Measurements from ENCODE around the gene RPRML. TPM values are rescaled to one million over a fixed set of nuclear protein-coding genes. Genes with fewer than 3 reads are reported as not detected.

The RPRML gene
- total RNA-seq, 2 experiments from 2014 or later: not detected

DNA sequence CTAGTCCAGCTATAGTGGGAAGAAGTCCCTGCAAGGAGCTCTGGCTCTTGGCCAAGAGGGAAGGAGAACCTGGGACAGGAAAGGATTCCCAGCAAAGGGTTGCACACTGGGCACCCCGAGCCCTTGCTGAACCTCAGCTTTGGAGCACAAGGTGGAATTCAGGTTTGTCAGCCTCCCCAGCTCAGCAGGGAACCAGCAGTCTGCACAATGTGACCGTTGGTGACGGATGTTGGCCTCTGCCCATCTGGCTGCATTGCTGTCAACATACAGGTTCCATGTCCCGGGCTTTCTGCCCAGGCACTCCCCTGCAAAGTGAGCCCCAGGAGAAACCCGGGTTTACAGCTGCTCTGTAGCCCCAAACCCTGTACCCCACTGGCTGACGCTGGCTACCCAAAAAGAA lies 6.7 kb downstream of the RPRML start:
- peaks cover 27% of the 10 kb centered on the region for H3K27me3 Mint-ChIP-seq
- H3K27me3 ChIP-seq (ENCODE audit: control insufficient read depth in 1 of 2, insufficient read depth in 2 of 2, low read length in 2 of 2): peaks cover 8 to 9% of the 10 kb centered on the region in 2 experiments
- CTCF ChIA-PET: no interaction called here
- ATAC-seq (ENCODE audit: poor library complexity) (no peak), DNase-seq (no peak)
- no peaks in the 10 kb centered on the region for H3K4me1 Mint-ChIP-seq (ENCODE audit: low read depth)
- H3K4me3 Mint-ChIP-seq: no peak overlapping the region
- H3K4me3 ChIP-seq (ENCODE audit: low read length): no peak overlapping the region
- H3K27ac Mint-ChIP-seq: no peak overlapping the region
- H3K9me3 Mint-ChIP-seq: no peaks in the 10 kb centered on the region
- H3K4me1 ChIP-seq (ENCODE audit: insufficient read depth, low read length): no peaks in the 10 kb centered on the region
- POLR2A ChIA-PET: no interaction called here
- H3K27ac ChIP-seq (ENCODE audit: low read depth in 1 of 2, low read length in 2 of 2): no peak overlapping the region
- H3K36me3 ChIP-seq (ENCODE audit: insufficient read depth, low read length): peaks cover 4% of the 10 kb centered on the region
- H3K9me3 ChIP-seq (ENCODE audit: control insufficient read depth in 1 of 2, insufficient read depth in 1 of 2, low read length in 2 of 2): no peaks in the 10 kb centered on the region
- H3K36me3 Mint-ChIP-seq (ENCODE audit: low read depth): peaks cover 10% of the 10 kb centered on the region
- TF ChIP-seq, protein P1, sequence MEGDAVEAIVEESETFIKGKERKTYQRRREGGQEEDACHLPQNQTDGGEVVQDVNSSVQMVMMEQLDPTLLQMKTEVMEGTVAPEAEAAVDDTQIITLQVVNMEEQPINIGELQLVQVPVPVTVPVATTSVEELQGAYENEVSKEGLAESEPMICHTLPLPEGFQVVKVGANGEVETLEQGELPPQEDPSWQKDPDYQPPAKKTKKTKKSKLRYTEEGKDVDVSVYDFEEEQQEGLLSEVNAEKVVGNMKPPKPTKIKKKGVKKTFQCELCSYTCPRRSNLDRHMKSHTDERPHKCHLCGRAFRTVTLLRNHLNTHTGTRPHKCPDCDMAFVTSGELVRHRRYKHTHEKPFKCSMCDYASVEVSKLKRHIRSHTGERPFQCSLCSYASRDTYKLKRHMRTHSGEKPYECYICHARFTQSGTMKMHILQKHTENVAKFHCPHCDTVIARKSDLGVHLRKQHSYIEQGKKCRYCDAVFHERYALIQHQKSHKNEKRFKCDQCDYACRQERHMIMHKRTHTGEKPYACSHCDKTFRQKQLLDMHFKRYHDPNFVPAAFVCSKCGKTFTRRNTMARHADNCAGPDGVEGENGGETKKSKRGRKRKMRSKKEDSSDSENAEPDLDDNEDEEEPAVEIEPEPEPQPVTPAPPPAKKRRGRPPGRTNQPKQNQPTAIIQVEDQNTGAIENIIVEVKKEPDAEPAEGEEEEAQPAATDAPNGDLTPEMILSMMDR (IDR thresholded peaks at IDR 0.05): no peak
- intact Hi-C loops (cut with DNase I, micrococcal nuclease): no loop called here

DNA sequence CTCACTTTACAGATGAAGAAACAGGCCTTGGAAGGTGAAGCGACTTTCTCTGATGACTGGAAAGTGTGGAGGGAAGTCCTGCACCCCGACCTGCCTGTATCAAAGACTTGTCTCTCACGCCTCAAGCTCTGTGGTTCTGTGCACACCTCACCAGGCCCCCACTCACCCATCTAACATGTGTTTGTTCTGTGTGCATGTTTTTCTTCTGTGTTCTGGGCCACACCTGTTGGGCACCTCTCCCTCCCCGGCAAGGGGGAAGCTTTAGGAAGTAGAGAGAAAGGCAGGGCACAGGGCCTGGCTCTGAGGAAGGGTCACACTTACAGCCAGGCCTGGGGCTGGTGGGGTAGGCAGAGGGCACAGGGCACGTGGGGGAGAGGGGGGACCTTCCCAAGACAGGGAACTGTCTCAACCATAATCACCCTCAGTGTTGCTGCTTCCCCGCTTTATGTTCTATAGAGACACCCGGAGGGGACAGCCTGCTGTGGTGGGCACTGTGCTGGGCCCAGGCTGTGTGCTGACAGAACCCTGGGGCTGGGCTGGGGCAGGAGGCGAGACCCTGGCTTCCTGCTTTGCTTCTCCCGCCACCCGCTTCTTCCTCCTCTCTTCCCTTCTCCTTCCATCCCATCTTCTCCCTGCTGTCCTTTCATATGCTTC lies 7.3 kb downstream of the RPRML start:
- ChIA-PET CTCF (no interaction called here), POLR2A (no interaction called here)
- ATAC-seq (ENCODE audit: poor library complexity) (no peak), DNase-seq (no peak)
- no peak overlapping the region for H3K4me3 ChIP-seq (ENCODE audit: low read length)
- Mint-ChIP-seq H3K4me1 (ENCODE audit: low read depth) (no peaks in the 10 kb centered on the region), H3K27ac (no peak overlapping the region), H3K36me3 (ENCODE audit: low read depth) (peaks cover 16% of the 10 kb centered on the region), H3K4me3 (no peak overlapping the region), H3K9me3 (no peaks in the 10 kb centered on the region), H3K27me3 (peaks cover 22% of the 10 kb centered on the region)
- H3K27me3 ChIP-seq (ENCODE audit: control insufficient read depth in 1 of 2, insufficient read depth in 2 of 2, low read length in 2 of 2): peaks cover 3% of the 10 kb centered on the region in 2 experiments
- no peaks in the 10 kb centered on the region for H3K4me1 ChIP-seq (ENCODE audit: insufficient read depth, low read length)
- H3K9me3 ChIP-seq (ENCODE audit: control insufficient read depth in 1 of 2, insufficient read depth in 1 of 2, low read length in 2 of 2): no peaks in the 10 kb centered on the region
- intact Hi-C loops (cut with DNase I, micrococcal nuclease): no loop called here
- H3K27ac ChIP-seq (ENCODE audit: low read depth in 1 of 2, low read length in 2 of 2): no peak overlapping the region
- TF ChIP-seq, protein P1 (IDR thresholded peaks at IDR 0.05): no peak
- H3K36me3 ChIP-seq (ENCODE audit: insufficient read depth, low read length): peaks cover 4% of the 10 kb centered on the region

DNA sequence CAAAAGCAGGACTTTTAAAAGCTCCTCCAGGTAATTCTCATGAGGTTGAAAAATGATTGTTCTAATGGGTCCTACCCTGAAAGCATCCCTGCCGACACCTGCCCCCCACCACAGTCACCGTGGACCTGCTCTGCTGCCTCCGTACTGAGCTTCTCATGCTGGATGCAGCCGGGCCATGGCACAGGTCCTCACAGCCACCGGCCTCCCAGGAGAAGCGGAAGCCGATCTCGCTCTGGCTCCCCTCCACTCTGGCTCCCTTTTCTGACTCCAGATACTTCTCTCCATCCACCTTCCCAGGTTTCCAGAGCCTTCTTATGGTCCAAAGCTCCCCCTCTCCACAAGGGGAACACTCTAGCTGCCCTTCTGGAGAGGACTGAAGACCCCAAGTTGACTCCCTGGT lies 10.2 kb downstream of the RPRML start:
- H3K4me1 ChIP-seq (ENCODE audit: insufficient read depth, low read length): no peaks in the 10 kb centered on the region
- H3K9me3 ChIP-seq (ENCODE audit: control insufficient read depth in 1 of 2, insufficient read depth in 1 of 2, low read length in 2 of 2): no peaks in the 10 kb centered on the region
- peaks cover 0 to 4% of the 10 kb centered on the region in 2 experiments for H3K27me3 ChIP-seq (ENCODE audit: control insufficient read depth in 1 of 2, insufficient read depth in 2 of 2, low read length in 2 of 2)
- Mint-ChIP-seq H3K27me3 (peaks cover 21% of the 10 kb centered on the region), H3K4me1 (ENCODE audit: low read depth) (no peaks in the 10 kb centered on the region), H3K27ac (no peak overlapping the region), H3K4me3 (no peak overlapping the region), H3K9me3 (no peaks in the 10 kb centered on the region), H3K36me3 (ENCODE audit: low read depth) (peaks cover 17% of the 10 kb centered on the region)
- H3K36me3 ChIP-seq (ENCODE audit: insufficient read depth, low read length): peaks cover 4% of the 10 kb centered on the region
- no peak overlapping the region for H3K4me3 ChIP-seq (ENCODE audit: low read length)
- H3K27ac ChIP-seq (ENCODE audit: low read depth in 1 of 2, low read length in 2 of 2): no peak overlapping the region
- DNase-seq: no peak
- CTCF ChIA-PET: no interaction called here
- intact Hi-C loops (cut with DNase I, micrococcal nuclease): no loop called here
- POLR2A ChIA-PET: no interaction called here
- TF ChIP-seq, protein P1 (IDR thresholded peaks at IDR 0.05): no peak
- no peak for ATAC-seq (ENCODE audit: poor library complexity)

Measured in CD4-positive, alpha-beta T cell (primary cell).